Measurements from ENCODE around the gene BAZ2B.
"Not testable (repeated sequence)": the region's sequence is repeated elsewhere in the genome, so short reads cannot be mapped to it uniquely, and the experiment has no call there.

Gene BAZ2B

GRCh38 chr2:159445307-159445706 lies 171.0 kb downstream of the BAZ2B start:
- TF ChIP-seq GATA1 (IDR thresholded peaks at IDR 0.05; ENCODE audit: low read depth, low read length) (no peak), POLR2A (IDR thresholded peaks at IDR 0.05; ENCODE audit: low read length) (no peak)
- DNase-seq, result peak; percentile 35

GRCh38 chr2:159444754-159445153 lies 171.6 kb downstream of the BAZ2B start:
- peak; percentile 76 to 85 for DNase-seq
- TF ChIP-seq GATA1 (IDR thresholded peaks at IDR 0.05; ENCODE audit: low read depth, low read length) (no peak), POLR2A (IDR thresholded peaks at IDR 0.05; ENCODE audit: low read length) (no peak)

DNA sequence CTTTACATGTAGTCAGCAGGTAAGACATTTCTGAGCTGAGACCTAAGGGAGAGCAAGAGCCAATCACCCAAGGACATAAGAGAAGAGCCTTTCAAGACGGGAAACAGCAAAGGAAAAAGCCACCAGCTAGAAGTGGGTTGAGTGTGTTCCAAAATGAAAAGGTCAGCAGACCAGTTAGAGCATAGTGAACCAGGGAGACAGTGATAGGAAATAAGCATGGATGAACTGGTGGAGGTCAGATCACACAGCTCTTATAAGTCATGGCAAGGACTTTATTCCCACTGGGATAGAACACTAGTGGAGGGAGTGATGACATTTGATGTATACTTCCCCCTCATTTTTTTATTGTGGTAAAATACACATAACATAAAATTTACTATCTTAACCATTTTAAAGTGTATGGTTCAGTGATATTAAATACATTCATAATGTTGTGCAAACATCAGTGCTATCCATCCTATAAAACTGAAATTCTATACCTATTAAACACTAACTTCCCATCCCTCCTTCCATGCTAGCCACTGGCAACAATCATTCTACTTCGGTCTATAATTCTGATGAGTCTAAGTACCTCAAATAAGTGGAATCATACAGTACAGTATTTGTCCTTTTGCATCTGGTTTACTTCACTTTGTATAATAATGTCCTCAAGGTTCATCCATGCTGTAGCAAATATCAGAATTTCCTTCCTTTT lies 174.0 kb downstream of the BAZ2B start:
- TF ChIP-seq GATA1 (IDR thresholded peaks at IDR 0.05; ENCODE audit: low read depth, low read length), result no peak
- no peak for DNase-seq

DNA sequence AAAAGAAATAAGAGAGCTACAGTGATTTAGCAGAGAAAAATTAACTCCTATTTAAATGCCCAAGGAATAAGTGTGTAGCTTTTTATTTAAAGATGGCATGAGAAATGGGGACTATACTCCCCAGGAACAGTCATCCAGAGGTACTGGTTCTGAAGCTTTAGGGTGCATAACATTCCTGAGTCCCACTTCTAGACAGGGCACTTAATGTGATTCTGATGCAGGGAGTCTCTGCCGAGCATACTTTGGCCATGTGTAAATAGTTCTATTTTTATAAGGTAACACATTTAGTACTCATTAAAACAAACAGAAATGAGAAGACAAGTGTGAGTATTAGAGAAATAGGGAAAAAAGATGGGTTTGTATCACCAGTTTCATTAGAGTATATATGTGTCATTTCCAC lies 175.2 kb downstream of the BAZ2B start:
- DNase-seq, result no peak
- TF ChIP-seq GATA1 (IDR thresholded peaks at IDR 0.05; ENCODE audit: low read depth, low read length), result no peak
- no peak for TF ChIP-seq POLR2A (IDR thresholded peaks at IDR 0.05; ENCODE audit: low read length)

DNA sequence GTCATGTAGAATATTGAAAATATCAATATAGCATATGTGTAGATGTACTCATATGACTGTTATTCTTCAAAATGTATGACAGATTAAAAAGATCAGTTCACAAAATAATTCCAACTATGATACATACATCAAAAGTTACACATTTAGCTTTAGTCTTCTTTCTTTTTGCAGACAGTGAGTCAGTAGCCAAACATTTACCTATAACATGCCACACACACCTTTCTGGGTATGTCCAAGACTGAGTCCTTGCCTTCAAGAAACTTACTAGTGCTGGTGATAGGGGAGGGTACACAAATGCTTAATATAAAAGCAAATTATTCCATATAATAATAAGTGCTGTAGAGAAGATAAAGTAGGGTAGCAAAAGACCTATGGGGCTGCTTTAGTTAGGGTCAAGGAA lies 176.9 kb downstream of the BAZ2B start:
- no peak for DNase-seq
- TF ChIP-seq POLR2A (IDR thresholded peaks at IDR 0.05; ENCODE audit: low read length) (no peak), GATA1 (IDR thresholded peaks at IDR 0.05; ENCODE audit: low read depth, low read length) (no peak)

- TF ChIP-seq POLR2A (IDR thresholded peaks at IDR 0.05; ENCODE audit: low read length) (no peak), GATA1 (IDR thresholded peaks at IDR 0.05; ENCODE audit: low read depth, low read length) (no peak)
- DNase-seq, result no peak
Observed at GRCh38 chr2:159438720-159439353, 177.5 kb downstream of the BAZ2B start.

- no peak for TF ChIP-seq GATA1 (IDR thresholded peaks at IDR 0.05; ENCODE audit: low read depth, low read length)
- TF ChIP-seq POLR2A (IDR thresholded peaks at IDR 0.05; ENCODE audit: low read length), result no peak
- no peak for DNase-seq
Observed at GRCh38 chr2:159438284-159438683, 178.1 kb downstream of the BAZ2B start.

GRCh38 chr2:159432610-159433009 lies 183.7 kb downstream of the BAZ2B start:
- no peak for DNase-seq
- TF ChIP-seq GATA1 (IDR thresholded peaks at IDR 0.05; ENCODE audit: low read depth, low read length) (no peak), POLR2A (IDR thresholded peaks at IDR 0.05; ENCODE audit: low read length) (no peak)

DNA sequence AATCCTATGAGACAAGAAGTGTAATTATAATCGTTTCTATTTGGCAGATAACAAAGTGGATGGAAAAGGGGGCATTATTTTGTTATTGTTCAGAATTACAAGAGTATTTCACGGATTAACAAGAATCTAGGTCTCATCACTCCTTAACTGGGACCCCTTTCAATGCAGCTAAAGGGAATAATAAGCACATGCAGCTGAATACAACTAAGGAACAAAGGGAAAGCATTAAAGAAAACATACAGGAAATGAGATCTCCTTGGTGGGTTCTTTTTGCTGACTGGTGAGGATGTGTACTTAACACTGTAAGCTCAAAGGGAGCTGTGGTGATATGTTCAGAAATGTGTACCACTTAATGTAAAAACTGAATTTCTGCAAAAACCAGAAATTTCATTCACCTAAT lies 189.3 kb downstream of the BAZ2B start:
- no peak for TF ChIP-seq POLR2A (IDR thresholded peaks at IDR 0.05; ENCODE audit: low read length)
- TF ChIP-seq GATA1 (IDR thresholded peaks at IDR 0.05; ENCODE audit: low read depth, low read length), result no peak

DNA sequence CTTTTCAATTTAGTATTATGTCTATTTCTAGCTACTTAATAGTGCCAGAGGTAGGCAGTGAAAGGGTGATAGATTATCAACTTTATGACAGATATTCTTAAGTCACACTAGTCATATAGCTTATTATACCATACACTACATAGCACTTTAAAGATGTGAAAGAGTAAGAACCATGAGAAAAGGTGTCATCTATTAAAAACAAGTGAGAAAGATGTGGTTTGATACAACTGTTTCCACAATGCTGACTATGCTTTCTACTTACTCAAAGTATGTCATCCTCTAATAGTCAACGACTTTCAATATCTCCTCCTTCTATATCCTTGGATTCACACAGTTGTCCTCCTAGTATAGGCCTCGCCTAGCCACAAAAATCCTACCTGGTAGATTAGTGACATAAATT lies 196.9 kb downstream of the BAZ2B start:
- no peak for TF ChIP-seq POLR2A (IDR thresholded peaks at IDR 0.05; ENCODE audit: low read length)
- TF ChIP-seq GATA1 (IDR thresholded peaks at IDR 0.05; ENCODE audit: low read depth, low read length), result no peak
- no peak for DNase-seq

More for the DNA sequence above, 189.3 kb downstream of the BAZ2B start:
- DNase-seq, result no peak

- TF ChIP-seq POLR2A (IDR thresholded peaks at IDR 0.05; ENCODE audit: low read length) (no peak), GATA1 (IDR thresholded peaks at IDR 0.05; ENCODE audit: low read depth, low read length) (no peak)
- DNase-seq, result no peak
Observed at GRCh38 chr2:159411460-159411859, 204.9 kb downstream of the BAZ2B start.

DNA sequence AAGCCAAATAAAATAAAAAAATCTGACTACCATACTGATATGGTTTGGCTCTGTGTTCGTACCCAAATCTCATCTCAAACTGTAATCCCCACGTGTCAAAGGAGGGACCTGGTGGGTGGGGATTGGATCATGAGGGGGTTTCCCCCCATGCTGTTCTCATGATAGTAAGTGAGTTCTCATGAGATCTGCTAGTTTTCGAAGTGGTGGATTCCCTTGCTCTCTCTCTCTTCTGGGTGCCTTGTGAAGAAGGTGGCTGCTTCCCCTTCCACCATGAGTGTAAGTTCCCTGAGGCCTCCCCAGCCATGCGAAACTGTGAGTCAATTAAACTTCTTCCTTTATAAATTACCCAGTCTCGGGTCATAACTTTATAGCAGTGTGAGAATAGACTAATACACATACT lies 206.1 kb downstream of the BAZ2B start:
- DNase-seq, result no peak
- no peak for TF ChIP-seq GATA1 (IDR thresholded peaks at IDR 0.05; ENCODE audit: low read depth, low read length)
- no peak for TF ChIP-seq POLR2A (IDR thresholded peaks at IDR 0.05; ENCODE audit: low read length)

- TF ChIP-seq POLR2A (IDR thresholded peaks at IDR 0.05; ENCODE audit: low read length), result no peak
- TF ChIP-seq GATA1 (IDR thresholded peaks at IDR 0.05; ENCODE audit: low read depth, low read length), result no peak
- DNase-seq, result no peak
Observed at GRCh38 chr2:159409116-159409800, 207.1 kb downstream of the BAZ2B start.

- TF ChIP-seq POLR2A (IDR thresholded peaks at IDR 0.05; ENCODE audit: low read length), result no peak
- no peak for TF ChIP-seq GATA1 (IDR thresholded peaks at IDR 0.05; ENCODE audit: low read depth, low read length)
- no peak for DNase-seq
Observed at GRCh38 chr2:159402790-159403189, 213.6 kb downstream of the BAZ2B start.

DNA sequence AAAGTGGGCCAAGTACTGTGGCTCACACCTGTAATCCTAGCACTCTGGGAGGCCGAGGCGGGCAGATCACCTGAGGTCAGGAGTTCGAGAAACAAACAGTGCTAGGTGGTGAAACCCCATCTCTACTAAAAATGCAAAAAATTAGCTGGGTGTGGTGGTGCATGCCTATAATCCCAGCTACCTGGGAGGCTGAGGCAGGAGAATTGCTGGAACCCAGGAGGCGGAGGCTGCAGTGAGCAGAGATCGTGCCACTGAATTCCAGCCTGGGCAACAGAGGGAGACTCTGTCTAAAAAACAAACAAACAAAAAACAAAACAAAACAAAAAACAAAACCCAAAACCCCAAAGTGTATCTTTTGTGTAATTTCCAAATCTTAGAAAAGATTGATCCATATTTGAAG lies 214.2 kb downstream of the BAZ2B start:
- DNase-seq, result not testable (repeated sequence)

Measured in erythroblast (primary cell).